ENCODE data around the gene DRGX.

DNA sequence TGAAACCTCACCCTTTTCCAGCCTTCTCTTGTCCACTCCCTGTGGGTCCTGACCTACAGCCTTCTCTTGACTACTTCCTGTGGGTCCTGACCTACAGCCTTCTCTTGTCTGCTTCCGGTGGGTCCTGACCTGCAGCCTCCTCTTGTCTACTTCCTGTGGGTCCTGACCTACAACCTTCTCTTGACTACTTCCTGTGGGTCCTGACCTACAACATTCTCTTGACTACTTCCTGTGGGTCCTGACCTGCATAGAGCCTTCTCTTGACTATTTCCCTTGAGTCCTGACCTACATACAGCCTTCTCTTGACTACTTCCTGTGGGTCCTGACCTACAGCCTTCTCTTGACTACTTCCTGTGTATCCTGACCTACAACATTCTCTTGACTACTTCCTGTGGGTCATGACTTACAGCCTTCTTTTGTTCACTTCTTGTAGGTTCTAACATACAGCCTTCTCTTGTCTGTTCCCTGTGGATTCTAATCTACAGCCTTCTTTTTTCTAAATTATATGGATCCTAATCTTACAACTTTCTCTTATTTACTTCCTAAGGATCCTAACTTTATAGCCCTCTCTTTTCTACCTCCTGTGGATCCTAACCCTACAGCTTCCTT, 60.4 kb downstream of the DRGX start:
- TF ChIP-seq, protein P1, sequence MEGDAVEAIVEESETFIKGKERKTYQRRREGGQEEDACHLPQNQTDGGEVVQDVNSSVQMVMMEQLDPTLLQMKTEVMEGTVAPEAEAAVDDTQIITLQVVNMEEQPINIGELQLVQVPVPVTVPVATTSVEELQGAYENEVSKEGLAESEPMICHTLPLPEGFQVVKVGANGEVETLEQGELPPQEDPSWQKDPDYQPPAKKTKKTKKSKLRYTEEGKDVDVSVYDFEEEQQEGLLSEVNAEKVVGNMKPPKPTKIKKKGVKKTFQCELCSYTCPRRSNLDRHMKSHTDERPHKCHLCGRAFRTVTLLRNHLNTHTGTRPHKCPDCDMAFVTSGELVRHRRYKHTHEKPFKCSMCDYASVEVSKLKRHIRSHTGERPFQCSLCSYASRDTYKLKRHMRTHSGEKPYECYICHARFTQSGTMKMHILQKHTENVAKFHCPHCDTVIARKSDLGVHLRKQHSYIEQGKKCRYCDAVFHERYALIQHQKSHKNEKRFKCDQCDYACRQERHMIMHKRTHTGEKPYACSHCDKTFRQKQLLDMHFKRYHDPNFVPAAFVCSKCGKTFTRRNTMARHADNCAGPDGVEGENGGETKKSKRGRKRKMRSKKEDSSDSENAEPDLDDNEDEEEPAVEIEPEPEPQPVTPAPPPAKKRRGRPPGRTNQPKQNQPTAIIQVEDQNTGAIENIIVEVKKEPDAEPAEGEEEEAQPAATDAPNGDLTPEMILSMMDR (IDR thresholded peaks at IDR 0.05; ENCODE audit: low read depth, low read length), result no peak
- TF ChIP-seq POLR2A (IDR thresholded peaks at IDR 0.05; ENCODE audit: extremely low read depth, insufficient read length), result no peak
- TF ChIP-seq, protein P2, sequence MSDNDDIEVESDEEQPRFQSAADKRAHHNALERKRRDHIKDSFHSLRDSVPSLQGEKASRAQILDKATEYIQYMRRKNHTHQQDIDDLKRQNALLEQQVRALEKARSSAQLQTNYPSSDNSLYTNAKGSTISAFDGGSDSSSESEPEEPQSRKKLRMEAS (IDR thresholded peaks at IDR 0.05; ENCODE audit: low read depth, low read length), result no peak
- TF ChIP-seq MYC (IDR thresholded peaks at IDR 0.05; ENCODE audit: low read depth, low read length), result no peak

Measured in NB4 (cell line).